HG03095 (cell line): ENCODE data around the gene CACNA2D3.

Experiments used
- ATAC-seq: cut with Tn5 transposase; IDR thresholded peaks from one replicate; pipeline ENCODE4 v1.9.1; 2021; ENCODE audit warnings: moderate library complexity; ENCODE audit not compliant: unreplicated experiment

Gene CACNA2D3

GRCh38 chr3:54361746-54362283 lies 239.5 kb downstream of the CACNA2D3 start:
- no peak for ATAC-seq

DNA sequence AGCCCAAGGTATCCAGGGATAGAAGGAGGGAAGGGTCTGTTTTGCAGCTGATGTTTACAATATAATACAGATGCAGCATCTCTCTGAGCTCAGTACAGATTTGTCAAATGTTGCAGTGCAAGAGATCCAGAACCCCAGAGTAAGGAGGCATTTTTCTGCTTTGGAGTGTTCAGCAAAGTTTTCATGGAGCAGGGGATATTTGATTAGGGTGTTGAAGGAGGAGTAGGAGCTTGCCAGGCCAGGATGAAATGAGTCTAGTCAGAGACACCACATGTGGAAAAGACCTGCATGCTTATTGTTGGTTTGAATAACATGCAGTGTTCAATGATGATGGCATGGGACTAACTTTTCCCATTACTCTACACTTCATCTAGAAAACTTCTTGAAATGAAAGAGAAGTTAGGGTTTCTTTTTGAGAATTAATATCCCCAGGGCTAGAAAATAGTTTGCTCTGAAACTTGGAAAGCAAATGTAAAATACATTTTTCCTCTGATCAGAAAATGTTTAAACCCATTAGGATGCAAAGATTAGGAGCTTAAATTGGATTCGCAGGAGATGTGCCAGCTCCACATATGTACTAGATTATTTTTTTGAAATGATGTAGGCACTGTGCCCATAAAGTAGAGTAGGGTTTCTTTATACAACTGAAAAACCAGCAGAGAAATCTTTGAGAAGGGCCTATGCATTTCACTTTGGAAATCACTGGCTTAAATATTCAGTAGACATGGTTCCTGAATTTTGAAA lies 243.8 kb downstream of the CACNA2D3 start:
- no peak for ATAC-seq

- ATAC-seq, result no peak
Measured at GRCh38 chr3:54366839-54367238, 244.5 kb downstream of the CACNA2D3 start.

DNA sequence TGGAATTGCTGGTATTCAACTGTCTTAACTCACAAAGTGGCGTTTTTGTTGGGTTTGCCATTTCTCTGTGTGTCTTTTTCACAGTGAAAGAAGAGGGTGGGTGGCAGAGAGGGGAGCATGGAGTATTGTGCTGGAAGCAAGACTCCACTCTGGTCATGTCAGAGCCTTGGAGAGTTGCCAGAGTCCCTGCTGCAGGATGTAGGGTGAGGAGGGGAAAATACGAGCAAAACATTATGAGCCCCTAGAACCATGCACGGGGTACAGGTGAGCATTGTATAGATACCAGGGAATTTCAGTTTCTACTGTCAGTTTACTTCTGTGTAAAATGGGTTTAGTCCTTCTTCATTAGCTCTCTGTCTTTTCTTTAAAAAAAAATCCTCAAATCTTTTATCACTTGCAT lies 249.9 kb downstream of the CACNA2D3 start:
- ATAC-seq, result no peak

DNA sequence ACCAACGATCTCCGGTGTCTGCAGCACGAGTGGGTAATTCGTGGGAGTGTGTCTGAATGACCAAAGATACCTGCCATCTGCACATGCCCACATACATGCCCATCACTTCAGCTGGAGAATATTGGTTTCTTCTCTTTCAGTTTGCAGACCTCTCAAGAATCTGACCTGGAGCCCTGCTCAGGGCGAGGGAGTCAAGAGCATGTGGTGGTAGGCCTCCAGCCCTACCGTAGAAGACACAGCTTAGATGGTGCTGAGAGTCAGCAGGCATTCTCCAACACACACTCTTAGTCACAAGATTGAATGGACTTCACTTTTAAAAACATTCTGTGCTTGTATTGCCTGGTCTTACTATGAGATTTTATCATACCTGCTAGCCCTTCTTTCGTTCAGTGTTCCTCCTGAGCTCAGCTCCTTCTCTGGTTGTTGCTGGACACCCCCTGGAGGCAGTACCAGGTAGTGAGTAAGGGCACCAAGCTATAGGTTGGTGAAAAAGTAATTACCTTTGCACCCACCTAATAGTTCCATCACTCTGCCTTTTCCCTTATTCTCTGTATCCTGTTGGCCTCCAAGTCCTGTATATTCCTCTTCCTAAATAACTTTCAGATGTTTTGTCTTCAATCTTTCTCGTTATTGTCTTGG lies 252.0 kb downstream of the CACNA2D3 start:
- ATAC-seq, result no peak

DNA sequence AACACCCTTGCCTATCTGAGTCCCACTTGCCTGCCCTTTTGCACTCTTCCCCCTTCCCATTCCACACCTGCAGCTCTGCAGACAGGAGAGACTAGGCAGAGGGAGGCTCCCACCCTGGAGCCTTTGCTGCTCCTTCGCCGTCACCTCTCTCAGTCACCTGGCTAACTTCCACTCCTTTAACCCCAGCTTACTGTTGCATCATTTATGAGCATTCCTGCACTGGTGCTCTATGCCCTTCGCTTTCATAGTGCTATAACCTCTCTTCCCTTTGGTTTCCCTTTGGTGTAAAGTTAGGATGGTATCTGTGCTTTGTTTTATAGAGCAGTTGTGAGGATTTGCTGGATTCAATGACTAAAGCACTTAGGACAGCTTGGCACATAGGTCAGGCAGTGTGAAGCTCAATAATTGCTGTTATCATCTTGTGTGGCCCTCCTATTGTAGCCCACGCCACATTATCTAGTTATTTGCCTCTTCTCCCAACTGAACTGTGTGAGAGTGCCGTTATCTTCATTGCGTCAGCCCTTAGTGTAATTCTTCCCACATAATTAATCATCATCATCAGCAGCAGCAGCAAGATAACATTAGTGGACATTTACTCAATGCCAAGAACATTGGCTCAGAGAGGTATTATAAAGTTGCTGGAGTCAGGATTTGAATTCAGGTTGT lies 253.9 kb downstream of the CACNA2D3 start:
- ATAC-seq, result no peak

GRCh38 chr3:54376939-54377578 lies 254.7 kb downstream of the CACNA2D3 start:
- ATAC-seq, result no peak

- ATAC-seq, result no peak
Measured at GRCh38 chr3:54378184-54378583, 255.8 kb downstream of the CACNA2D3 start.

- no peak for ATAC-seq
Measured at GRCh38 chr3:54384279-54384678, 261.9 kb downstream of the CACNA2D3 start.

GRCh38 chr3:54390582-54390981 lies 268.2 kb downstream of the CACNA2D3 start:
- no peak for ATAC-seq

DNA sequence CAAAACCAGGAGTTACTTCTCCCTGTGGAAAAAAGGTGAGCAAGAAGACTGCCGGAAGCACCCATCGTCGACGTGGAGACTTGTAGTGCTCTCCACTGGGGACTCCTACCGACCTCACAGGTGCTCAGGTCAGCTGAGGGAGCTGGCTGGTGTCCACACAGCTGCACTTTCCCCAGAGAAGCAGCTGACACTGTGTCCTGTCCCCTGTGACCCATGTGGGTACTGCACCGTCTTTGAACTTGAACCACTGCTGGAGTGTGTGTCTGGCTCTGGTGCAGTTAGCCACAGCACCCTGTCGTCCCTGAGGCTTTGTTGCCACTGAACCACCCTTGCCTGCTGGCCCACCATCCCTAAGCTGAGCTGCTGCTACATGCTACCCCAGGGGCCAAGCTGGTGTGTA lies 270.8 kb downstream of the CACNA2D3 start:
- ATAC-seq, result no peak

- ATAC-seq, result no peak
Measured at GRCh38 chr3:54408328-54408727, 286.0 kb downstream of the CACNA2D3 start.

DNA sequence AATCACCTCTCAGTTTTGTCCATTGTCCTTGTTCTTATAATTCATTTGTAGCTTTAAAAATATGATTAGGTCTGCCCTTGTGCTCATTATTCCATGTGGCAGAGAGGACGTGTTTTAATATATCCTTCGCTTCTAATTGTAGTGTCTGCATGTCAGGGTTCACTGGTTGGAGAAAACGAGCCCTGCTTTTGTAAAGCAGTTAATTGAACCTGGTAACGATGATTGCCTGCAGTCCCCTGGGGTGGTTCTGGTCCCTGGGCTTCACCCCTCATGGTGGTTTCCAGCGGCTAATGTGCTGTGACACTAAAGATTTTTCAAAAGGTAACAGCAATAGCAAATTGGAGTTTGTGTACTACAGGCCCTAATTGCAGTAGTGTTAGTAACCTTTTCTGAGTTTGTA lies 299.6 kb downstream of the CACNA2D3 start:
- no peak for ATAC-seq

- no peak for ATAC-seq
Measured at GRCh38 chr3:54424292-54424691, 301.9 kb downstream of the CACNA2D3 start.

DNA sequence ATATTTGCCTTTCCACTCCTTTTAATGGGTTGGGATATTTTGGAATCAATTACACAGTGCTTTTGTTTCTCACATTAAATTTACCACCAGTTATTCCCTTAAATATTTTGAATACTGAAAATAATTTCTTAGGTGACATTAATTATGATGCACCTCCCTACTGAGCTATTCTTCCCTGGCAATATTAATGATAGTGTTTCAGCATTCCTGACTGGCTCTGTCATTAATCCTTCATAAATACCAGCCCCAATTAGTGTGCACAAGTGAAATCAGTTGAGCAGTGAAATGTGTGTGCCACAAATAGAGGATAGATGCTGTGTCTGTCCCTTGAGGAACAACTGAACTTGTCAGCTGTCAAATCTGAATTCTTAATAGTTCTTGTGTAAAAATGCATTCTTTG lies 304.0 kb downstream of the CACNA2D3 start:
- ATAC-seq, result no peak

- no peak for ATAC-seq
Measured at GRCh38 chr3:54427501-54427900, 305.1 kb downstream of the CACNA2D3 start.

GRCh38 chr3:54427941-54428871 lies 305.9 kb downstream of the CACNA2D3 start:
- no peak for ATAC-seq

- no peak for ATAC-seq
Measured at GRCh38 chr3:54432975-54433374, 310.6 kb downstream of the CACNA2D3 start.

DNA sequence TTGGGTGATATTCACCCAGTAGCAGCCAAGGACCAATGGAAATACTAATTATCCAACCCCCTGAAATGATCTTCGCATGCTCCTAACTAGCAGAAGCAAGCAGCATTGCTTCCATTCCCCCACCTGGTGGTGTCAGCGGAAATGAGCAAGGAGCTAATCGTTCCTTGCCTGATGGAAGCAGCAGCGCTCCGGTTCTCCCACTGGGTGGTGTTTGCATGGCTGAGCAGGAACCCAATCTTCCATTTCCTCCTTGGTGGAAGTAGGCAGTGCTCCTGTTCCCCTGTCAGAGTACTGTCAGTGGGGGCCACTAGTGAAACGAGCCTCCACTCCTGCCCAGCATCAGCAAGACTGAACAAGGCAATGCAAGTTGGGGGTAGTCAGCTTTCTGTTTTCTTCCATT lies 311.5 kb downstream of the CACNA2D3 start:
- no peak for ATAC-seq

- ATAC-seq, result no peak
Measured at GRCh38 chr3:54434756-54435155, 312.4 kb downstream of the CACNA2D3 start.
